Measurements from ENCODE around the gene CNTNAP5.
"Not testable (repeated sequence)": the region's sequence is repeated elsewhere in the genome, so short reads cannot be mapped to it uniquely, and the experiment has no call there.

The CNTNAP5 gene

GRCh38 chr2:124323321-124323720 lies 298.2 kb downstream of the CNTNAP5 start:
- no peak for DNase-seq (ENCODE audit: low spot score)

- peak; percentile 28 for DNase-seq (ENCODE audit: low spot score)
Observed at GRCh38 chr2:124325667-124326440, 300.8 kb downstream of the CNTNAP5 start.

- no peak for DNase-seq (ENCODE audit: low spot score)
Observed at GRCh38 chr2:124327303-124327702, 302.2 kb downstream of the CNTNAP5 start.

GRCh38 chr2:124328397-124328796 lies 303.3 kb downstream of the CNTNAP5 start:
- no peak for DNase-seq (ENCODE audit: low spot score)

- DNase-seq (ENCODE audit: low spot score): no peak
Observed at GRCh38 chr2:124333784-124334183, 308.7 kb downstream of the CNTNAP5 start.

GRCh38 chr2:124335058-124335457 lies 310.0 kb downstream of the CNTNAP5 start:
- DNase-seq (ENCODE audit: low spot score): no peak

- DNase-seq (ENCODE audit: low spot score): no peak
Observed at GRCh38 chr2:124339709-124340108, 314.6 kb downstream of the CNTNAP5 start.

- no peak for DNase-seq (ENCODE audit: low spot score)
Observed at GRCh38 chr2:124343827-124344498, 318.9 kb downstream of the CNTNAP5 start.

GRCh38 chr2:124347209-124347608 lies 322.1 kb downstream of the CNTNAP5 start:
- DNase-seq (ENCODE audit: low spot score): no peak

GRCh38 chr2:124353656-124354055 lies 328.6 kb downstream of the CNTNAP5 start:
- DNase-seq (ENCODE audit: low spot score): no peak

- no peak for DNase-seq (ENCODE audit: low spot score)
Observed at GRCh38 chr2:124354466-124354865, 329.4 kb downstream of the CNTNAP5 start.

GRCh38 chr2:124361966-124362365 lies 336.9 kb downstream of the CNTNAP5 start:
- not testable (repeated sequence) for DNase-seq (ENCODE audit: low spot score)

- no peak for DNase-seq (ENCODE audit: low spot score)
Observed at GRCh38 chr2:124369181-124369580, 344.1 kb downstream of the CNTNAP5 start.

GRCh38 chr2:124380221-124380749 lies 355.2 kb downstream of the CNTNAP5 start:
- DNase-seq (ENCODE audit: low spot score): no peak

GRCh38 chr2:124382067-124382618 lies 357.1 kb downstream of the CNTNAP5 start:
- DNase-seq (ENCODE audit: low spot score): no peak

GRCh38 chr2:124395961-124396360 lies 370.9 kb downstream of the CNTNAP5 start:
- no peak for DNase-seq (ENCODE audit: low spot score)

GRCh38 chr2:124402274-124402673 lies 377.2 kb downstream of the CNTNAP5 start:
- DNase-seq (ENCODE audit: low spot score): no peak

GRCh38 chr2:124407836-124408534 lies 382.9 kb downstream of the CNTNAP5 start:
- not testable (repeated sequence) for DNase-seq (ENCODE audit: low spot score)

GRCh38 chr2:124424074-124424473 lies 399.0 kb downstream of the CNTNAP5 start:
- no peak for DNase-seq (ENCODE audit: low spot score)

GRCh38 chr2:124426122-124426521 lies 401.0 kb downstream of the CNTNAP5 start:
- no peak for DNase-seq (ENCODE audit: low spot score)

- DNase-seq (ENCODE audit: low spot score): peak; percentile 48
Observed at GRCh38 chr2:124426625-124427024, 401.5 kb downstream of the CNTNAP5 start.

- no peak for DNase-seq (ENCODE audit: low spot score)
Observed at GRCh38 chr2:124437811-124438210, 412.7 kb downstream of the CNTNAP5 start.

Measured in Ammon's horn (tissue), 1 donor.